ENCODE measurements around the gene MKNK2. TPM values are rescaled to one million over a fixed set of nuclear protein-coding genes. Genes with fewer than 3 reads are reported as not detected.
"Not testable (repeated sequence)": the region's sequence is repeated elsewhere in the genome, so short reads cannot be mapped to it uniquely, and the experiment has no call there.

Gene MKNK2
- total and polyA plus RNA-seq, 2 donors (not counting 1 experiment from before 2014, with no cell fraction given) = 24.7 to 409 TPM

DNA sequence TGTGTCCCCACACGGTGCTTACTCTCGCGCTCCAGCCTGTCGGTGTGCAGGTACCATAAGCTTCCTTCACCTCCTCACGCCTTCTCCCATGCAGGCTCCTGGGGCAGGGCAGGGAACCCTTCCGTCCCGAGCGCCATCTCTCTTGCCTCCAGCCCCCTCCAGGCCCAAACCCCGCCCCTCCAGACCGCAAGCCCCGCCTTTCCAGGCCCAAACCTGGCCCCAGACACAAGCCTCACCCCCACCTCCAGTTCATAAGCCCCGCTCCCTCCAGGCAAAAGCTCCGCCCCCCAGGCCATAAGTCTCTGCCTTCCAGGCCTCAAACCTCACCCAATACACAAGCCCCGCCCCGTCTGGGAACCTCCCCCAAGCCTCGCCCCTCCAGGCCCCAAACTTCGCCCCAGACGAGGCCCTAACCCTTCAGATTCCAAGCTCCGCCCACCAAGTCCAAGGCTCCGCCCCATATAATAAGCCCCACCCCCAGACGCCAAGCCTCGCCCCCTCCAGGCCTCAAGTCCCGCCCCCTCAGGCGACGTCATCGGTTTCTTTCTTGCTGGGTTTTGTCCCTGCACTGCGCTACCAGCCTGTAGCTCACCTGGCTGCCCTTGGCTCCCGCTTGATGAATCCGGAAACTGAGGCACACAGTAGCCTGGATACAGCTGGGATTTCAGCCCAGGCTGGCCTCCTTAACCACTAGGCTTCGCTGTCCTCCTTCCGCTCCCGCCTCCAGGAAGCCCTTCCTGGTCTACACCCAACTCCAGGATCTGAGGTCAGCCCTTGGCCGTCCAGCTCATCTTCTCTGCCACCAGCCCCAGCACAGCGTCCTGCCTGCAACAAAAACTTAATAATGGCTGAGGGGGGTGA lies 16.1 kb downstream of the MKNK2 start:
- Histone ChIP-seq H2AFZ (ENCODE audit: low read length) (no peak overlapping the region), H3K4me3 (replicated peaks in 1 of 4; ENCODE audit: control extremely low read depth in 1 of 4, insufficient read depth in 1 of 4, low read depth in 3 of 4, low read length in 4 of 4) (no peak overlapping the region), H4K20me1 (ENCODE audit: control insufficient read depth, extremely low read depth, insufficient read depth, low read length) (no peaks in the 10 kb centered on the region), H3K36me3 (ENCODE audit: control insufficient read depth, insufficient read depth, low read length) (peaks cover 3% of the 10 kb centered on the region), H3K79me2 (ENCODE audit: control insufficient read depth, insufficient read depth, low read length) (no peaks in the 10 kb centered on the region), H3K4me2 (ENCODE audit: extremely low read depth, insufficient read depth, low read length) (no peak overlapping the region), H3K27ac (ENCODE audit: insufficient read depth, low read length) (no peak overlapping the region), H3K4me1 (ENCODE audit: control insufficient read depth, extremely low read depth, insufficient read depth, low read length) (peaks cover 10% of the 10 kb centered on the region), H3K27me3 (ENCODE audit: control insufficient read depth, insufficient read depth, low read length) (no peaks in the 10 kb centered on the region), H3K9ac (ENCODE audit: insufficient read depth, low read length) (no peak overlapping the region), H3K9me3 (ENCODE audit: control insufficient read depth, insufficient read depth, low read depth, low read length) (no peaks in the 10 kb centered on the region)
- TF ChIP-seq, protein P1, sequence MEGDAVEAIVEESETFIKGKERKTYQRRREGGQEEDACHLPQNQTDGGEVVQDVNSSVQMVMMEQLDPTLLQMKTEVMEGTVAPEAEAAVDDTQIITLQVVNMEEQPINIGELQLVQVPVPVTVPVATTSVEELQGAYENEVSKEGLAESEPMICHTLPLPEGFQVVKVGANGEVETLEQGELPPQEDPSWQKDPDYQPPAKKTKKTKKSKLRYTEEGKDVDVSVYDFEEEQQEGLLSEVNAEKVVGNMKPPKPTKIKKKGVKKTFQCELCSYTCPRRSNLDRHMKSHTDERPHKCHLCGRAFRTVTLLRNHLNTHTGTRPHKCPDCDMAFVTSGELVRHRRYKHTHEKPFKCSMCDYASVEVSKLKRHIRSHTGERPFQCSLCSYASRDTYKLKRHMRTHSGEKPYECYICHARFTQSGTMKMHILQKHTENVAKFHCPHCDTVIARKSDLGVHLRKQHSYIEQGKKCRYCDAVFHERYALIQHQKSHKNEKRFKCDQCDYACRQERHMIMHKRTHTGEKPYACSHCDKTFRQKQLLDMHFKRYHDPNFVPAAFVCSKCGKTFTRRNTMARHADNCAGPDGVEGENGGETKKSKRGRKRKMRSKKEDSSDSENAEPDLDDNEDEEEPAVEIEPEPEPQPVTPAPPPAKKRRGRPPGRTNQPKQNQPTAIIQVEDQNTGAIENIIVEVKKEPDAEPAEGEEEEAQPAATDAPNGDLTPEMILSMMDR (conservative IDR thresholded peaks at IDR 0.05 in 1 of 2, IDR thresholded peaks at IDR 0.05 in 1 of 2; ENCODE audit: low read depth in 1 of 2, low read length in 2 of 2) = no peak
- no peak for TF ChIP-seq EZH2 (IDR thresholded peaks at IDR 0.05; ENCODE audit: low read length, missing control alignments)
- peak in 1 of 2 donors; percentile 56 for DNase-seq (ENCODE audit: low read depth in 2 of 2)

DNA sequence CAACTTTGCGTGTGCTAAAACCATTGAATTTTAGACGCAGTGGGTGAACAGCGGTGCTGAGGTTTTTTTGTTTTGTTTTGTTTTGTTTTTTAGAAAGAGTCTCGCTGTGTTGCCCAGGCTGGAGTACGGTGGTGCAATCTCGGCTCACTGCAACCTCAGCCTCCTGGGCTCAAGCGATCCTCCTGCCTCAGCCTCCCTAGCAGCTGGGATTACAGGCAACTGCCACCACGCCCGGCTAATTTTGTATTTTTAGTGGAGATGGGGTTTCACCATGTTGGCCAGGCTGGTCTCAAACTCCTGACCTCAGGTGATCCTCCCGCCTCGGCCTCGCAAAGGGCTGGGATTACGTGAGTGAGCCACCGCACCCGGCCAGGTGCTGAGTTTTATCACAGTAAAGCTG lies 16.8 kb downstream of the MKNK2 start:
- not testable (repeated sequence) for H3K4me2 ChIP-seq (ENCODE audit: extremely low read depth, insufficient read depth, low read length); H3K27me3 ChIP-seq (ENCODE audit: control insufficient read depth, insufficient read depth, low read length); DNase-seq (ENCODE audit: low read depth in 2 of 2)

DNA sequence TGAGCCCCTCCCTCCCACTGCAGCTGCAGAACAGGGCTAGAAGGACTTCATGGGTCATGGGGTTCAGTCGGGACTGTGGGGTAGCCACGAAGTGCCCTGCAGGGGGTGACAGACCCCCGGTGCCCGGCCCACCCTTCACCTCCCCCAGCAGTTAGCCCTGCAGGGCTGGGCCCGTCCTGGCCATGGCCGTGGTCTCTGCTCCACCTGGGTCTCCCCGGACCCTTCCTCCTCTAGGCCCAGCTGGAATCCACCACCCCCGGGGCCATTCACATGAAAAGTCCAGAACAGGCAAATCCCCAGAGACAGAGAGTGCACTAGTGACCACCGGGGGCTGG lies 17.3 kb downstream of the MKNK2 start:
- Histone ChIP-seq H3K79me2 (ENCODE audit: control insufficient read depth, insufficient read depth, low read length) (no peaks in the 10 kb centered on the region), H3K36me3 (ENCODE audit: control insufficient read depth, insufficient read depth, low read length) (no peaks in the 10 kb centered on the region), H3K9ac (ENCODE audit: insufficient read depth, low read length) (no peak overlapping the region), H3K27ac (ENCODE audit: insufficient read depth, low read length) (no peak overlapping the region), H3K9me3 (ENCODE audit: control insufficient read depth, insufficient read depth, low read depth, low read length) (no peaks in the 10 kb centered on the region), H2AFZ (ENCODE audit: low read length) (no peak overlapping the region), H3K4me2 (ENCODE audit: extremely low read depth, insufficient read depth, low read length) (no peak overlapping the region), H3K27me3 (ENCODE audit: control insufficient read depth, insufficient read depth, low read length) (no peaks in the 10 kb centered on the region), H3K4me3 (replicated peaks in 1 of 4; ENCODE audit: control extremely low read depth in 1 of 4, insufficient read depth in 1 of 4, low read depth in 3 of 4, low read length in 4 of 4) (no peak overlapping the region), H3K4me1 (ENCODE audit: control insufficient read depth, extremely low read depth, insufficient read depth, low read length) (peaks cover 10% of the 10 kb centered on the region), H4K20me1 (ENCODE audit: control insufficient read depth, extremely low read depth, insufficient read depth, low read length) (no peaks in the 10 kb centered on the region)
- TF ChIP-seq, protein P1 (conservative IDR thresholded peaks at IDR 0.05 in 1 of 2, IDR thresholded peaks at IDR 0.05 in 1 of 2; ENCODE audit: low read depth in 1 of 2, low read length in 2 of 2) = no peak
- TF ChIP-seq EZH2 (IDR thresholded peaks at IDR 0.05; ENCODE audit: low read length, missing control alignments) = no peak
- no peak for DNase-seq (ENCODE audit: low read depth in 2 of 2)

More for the DNA sequence above, 16.8 kb downstream of the MKNK2 start:
- H3K27ac ChIP-seq (ENCODE audit: insufficient read depth, low read length); H3K4me1 ChIP-seq (ENCODE audit: control insufficient read depth, extremely low read depth, insufficient read depth, low read length); H2AFZ ChIP-seq (ENCODE audit: low read length); H4K20me1 ChIP-seq (ENCODE audit: control insufficient read depth, extremely low read depth, insufficient read depth, low read length); H3K36me3 ChIP-seq (ENCODE audit: control insufficient read depth, insufficient read depth, low read length); H3K79me2 ChIP-seq (ENCODE audit: control insufficient read depth, insufficient read depth, low read length); H3K9ac ChIP-seq (ENCODE audit: insufficient read depth, low read length); H3K9me3 ChIP-seq (ENCODE audit: control insufficient read depth, insufficient read depth, low read depth, low read length); H3K4me3 ChIP-seq (replicated peaks in 1 of 4; ENCODE audit: control extremely low read depth in 1 of 4, insufficient read depth in 1 of 4, low read depth in 3 of 4, low read length in 4 of 4): not testable (repeated sequence)

Data from fibroblast of lung (primary cell).